ENCODE results near the gene GPAT3.

DNA sequence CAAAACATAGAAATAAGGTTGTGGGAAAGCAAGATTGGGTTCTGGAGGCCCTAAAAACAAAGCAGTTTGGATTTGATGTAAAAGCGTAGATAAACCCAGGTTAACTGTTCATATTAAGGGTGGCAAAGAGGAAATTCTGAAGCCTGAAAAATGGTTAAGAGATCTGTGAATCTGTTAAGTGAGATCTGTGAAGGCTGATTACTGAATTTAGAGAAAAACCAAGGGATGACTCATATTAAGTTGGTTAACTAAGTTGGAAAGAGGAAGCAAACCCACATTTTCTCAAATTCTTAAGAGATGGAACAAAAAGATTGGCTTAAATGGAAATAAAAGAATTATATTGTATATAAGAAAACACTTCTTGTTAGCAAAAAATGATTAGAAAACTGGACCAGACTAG is 22.8 kb downstream of the GPAT3 start:
- TF ChIP-seq, protein P1, sequence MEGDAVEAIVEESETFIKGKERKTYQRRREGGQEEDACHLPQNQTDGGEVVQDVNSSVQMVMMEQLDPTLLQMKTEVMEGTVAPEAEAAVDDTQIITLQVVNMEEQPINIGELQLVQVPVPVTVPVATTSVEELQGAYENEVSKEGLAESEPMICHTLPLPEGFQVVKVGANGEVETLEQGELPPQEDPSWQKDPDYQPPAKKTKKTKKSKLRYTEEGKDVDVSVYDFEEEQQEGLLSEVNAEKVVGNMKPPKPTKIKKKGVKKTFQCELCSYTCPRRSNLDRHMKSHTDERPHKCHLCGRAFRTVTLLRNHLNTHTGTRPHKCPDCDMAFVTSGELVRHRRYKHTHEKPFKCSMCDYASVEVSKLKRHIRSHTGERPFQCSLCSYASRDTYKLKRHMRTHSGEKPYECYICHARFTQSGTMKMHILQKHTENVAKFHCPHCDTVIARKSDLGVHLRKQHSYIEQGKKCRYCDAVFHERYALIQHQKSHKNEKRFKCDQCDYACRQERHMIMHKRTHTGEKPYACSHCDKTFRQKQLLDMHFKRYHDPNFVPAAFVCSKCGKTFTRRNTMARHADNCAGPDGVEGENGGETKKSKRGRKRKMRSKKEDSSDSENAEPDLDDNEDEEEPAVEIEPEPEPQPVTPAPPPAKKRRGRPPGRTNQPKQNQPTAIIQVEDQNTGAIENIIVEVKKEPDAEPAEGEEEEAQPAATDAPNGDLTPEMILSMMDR (IDR thresholded peaks at IDR 0.05), result no peak
- TF ChIP-seq POLR2A (IDR thresholded peaks at IDR 0.05), result no peak
- TF ChIP-seq EP300 (IDR thresholded peaks at IDR 0.05), result no peak
